Measurements from ENCODE around the gene NCKAP1.
"Not testable (repeated sequence)": the region's sequence is repeated elsewhere in the genome, so short reads cannot be mapped to it uniquely, and the experiment has no call there.

NCKAP1 gene

GRCh38 chr2:183038341-183039300 lies at the start of gene NCKAP1:
NCKAP1 (minus strand) TSS chr2:183038457; CDS start chr2:183038099, 358 bp downstream.
- peak; percentile 70 to 86 (median 80) for DNase-seq (ENCODE audit: low read depth in 2 of 3, low spot score in 1 of 3)

- DNase-seq (ENCODE audit: low read depth in 2 of 3, low spot score in 1 of 3), result no peak
Measured at GRCh38 chr2:183081911-183082310, 43.7 kb upstream of the NCKAP1 start.

- DNase-seq (ENCODE audit: low read depth in 2 of 3, low spot score in 1 of 3), result no peak
Measured at GRCh38 chr2:183079139-183079775, 41.0 kb upstream of the NCKAP1 start.

- peak; percentile 78 to 98 (median 79) for DNase-seq (ENCODE audit: low read depth in 2 of 3, low spot score in 1 of 3)
Measured at GRCh38 chr2:183078464-183079138, 40.3 kb upstream of the NCKAP1 start, which contains the start of gene DUSP19. DUSP19 (plus strand) TSS chr2:183078747; CDS start chr2:183078934, 187 bp downstream.

- DNase-seq (ENCODE audit: low read depth in 2 of 3, low spot score in 1 of 3), result peak in 1 of 3 donors; percentile 15
Measured at GRCh38 chr2:183078163-183078463, 39.9 kb upstream of the NCKAP1 start.

- DNase-seq (ENCODE audit: low read depth in 2 of 3, low spot score in 1 of 3), result no peak
Measured at GRCh38 chr2:183072177-183072576, 33.9 kb upstream of the NCKAP1 start.

GRCh38 chr2:183070942-183071844 lies 32.9 kb upstream of the NCKAP1 start:
- no peak for DNase-seq (ENCODE audit: low read depth in 2 of 3, low spot score in 1 of 3)

GRCh38 chr2:183069174-183069573 lies 30.9 kb upstream of the NCKAP1 start:
- DNase-seq (ENCODE audit: low read depth in 2 of 3, low spot score in 1 of 3), result no peak

- no peak for DNase-seq (ENCODE audit: low read depth in 2 of 3, low spot score in 1 of 3)
Measured at GRCh38 chr2:183068561-183068960, 30.3 kb upstream of the NCKAP1 start.

- DNase-seq (ENCODE audit: low read depth in 2 of 3, low spot score in 1 of 3), result no peak
Measured at GRCh38 chr2:183063083-183063482, 24.8 kb upstream of the NCKAP1 start.

- DNase-seq (ENCODE audit: low read depth in 2 of 3, low spot score in 1 of 3), result no peak
Measured at GRCh38 chr2:183060571-183061231, 22.4 kb upstream of the NCKAP1 start.

GRCh38 chr2:183059561-183059960 lies 21.3 kb upstream of the NCKAP1 start:
- DNase-seq (ENCODE audit: low read depth in 2 of 3, low spot score in 1 of 3), result no peak

- DNase-seq (ENCODE audit: low read depth in 2 of 3, low spot score in 1 of 3), result no peak
Measured at GRCh38 chr2:183057333-183057985, 19.2 kb upstream of the NCKAP1 start.

- DNase-seq (ENCODE audit: low read depth in 2 of 3, low spot score in 1 of 3), result no peak
Measured at GRCh38 chr2:183049420-183049819, 11.2 kb upstream of the NCKAP1 start.

GRCh38 chr2:183047486-183048125 lies 9.3 kb upstream of the NCKAP1 start:
- not testable (repeated sequence) for DNase-seq (ENCODE audit: low read depth in 2 of 3, low spot score in 1 of 3)

GRCh38 chr2:183043580-183043979 lies 5.3 kb upstream of the NCKAP1 start:
- not testable (repeated sequence) for DNase-seq (ENCODE audit: low read depth in 2 of 3, low spot score in 1 of 3)

GRCh38 chr2:183040604-183041003 lies 2.3 kb upstream of the NCKAP1 start:
- no peak for DNase-seq (ENCODE audit: low read depth in 2 of 3, low spot score in 1 of 3)

- peak; percentile 23 to 30 (median 27) for DNase-seq (ENCODE audit: low read depth in 2 of 3, low spot score in 1 of 3)
Measured at GRCh38 chr2:183037553-183038340, 510 bp downstream of the NCKAP1 start.

All from stimulated activated CD4-positive, alpha-beta T cell treated with anti-CD3 and anti-CD28 coated beads, Interleukin-12 subunit alpha, Interleukin-12 subunit beta, amount 100 ng/mL, for 48 hours (primary cell).